ENCODE measurements around the gene CRYBG1. TPM values are rescaled to one million over a fixed set of nuclear protein-coding genes. Genes with fewer than 3 reads are reported as not detected.
"Not testable (repeated sequence)": the region's sequence is repeated elsewhere in the genome, so short reads cannot be mapped to it uniquely, and the experiment has no call there.

CRYBG1 gene
- total RNA-seq, 1 donor from 2014 or later = 2.2 TPM

GRCh38 chr6:106574741-106575458 lies 214.4 kb downstream of the CRYBG1 start:
- peak; percentile 97 for DNase-seq (ENCODE audit: low read depth)

- DNase-seq (ENCODE audit: low read depth) = no peak
These were observed 218.8 kb downstream of the CRYBG1 start for GRCh38 chr6:106579281-106579680.

GRCh38 chr6:106581468-106581867 lies 221.0 kb downstream of the CRYBG1 start:
- peak; percentile 11 for DNase-seq (ENCODE audit: low read depth)

DNA sequence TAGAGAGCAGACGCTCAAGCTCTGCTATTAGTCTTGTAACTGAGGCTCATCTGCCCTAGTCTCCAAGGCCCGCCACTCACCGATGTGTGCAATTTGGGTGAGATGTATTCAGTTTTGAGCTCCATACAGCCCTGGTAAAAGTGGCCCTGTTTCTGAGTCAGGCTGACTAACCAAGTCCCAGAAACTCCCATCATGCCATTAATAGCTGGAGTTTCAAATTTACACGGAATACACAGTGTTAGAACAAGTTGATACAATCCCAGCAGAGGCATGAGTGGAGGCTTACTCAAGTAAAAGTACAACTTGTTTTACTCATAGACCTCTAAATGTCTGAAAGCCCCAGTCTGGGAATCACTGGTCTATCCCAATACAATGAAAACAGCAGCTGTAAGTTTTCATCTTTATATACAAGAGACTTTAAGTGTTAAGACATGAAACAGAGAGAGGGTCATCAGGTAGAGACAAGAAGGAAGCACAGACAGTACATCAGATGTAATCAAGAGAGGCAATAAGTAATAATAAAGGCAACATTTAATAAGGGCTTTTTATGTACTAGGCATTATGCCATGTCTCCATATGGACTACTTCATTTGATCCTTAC lies 226.4 kb downstream of the CRYBG1 start:
- DNase-seq (ENCODE audit: low read depth) = no peak

DNA sequence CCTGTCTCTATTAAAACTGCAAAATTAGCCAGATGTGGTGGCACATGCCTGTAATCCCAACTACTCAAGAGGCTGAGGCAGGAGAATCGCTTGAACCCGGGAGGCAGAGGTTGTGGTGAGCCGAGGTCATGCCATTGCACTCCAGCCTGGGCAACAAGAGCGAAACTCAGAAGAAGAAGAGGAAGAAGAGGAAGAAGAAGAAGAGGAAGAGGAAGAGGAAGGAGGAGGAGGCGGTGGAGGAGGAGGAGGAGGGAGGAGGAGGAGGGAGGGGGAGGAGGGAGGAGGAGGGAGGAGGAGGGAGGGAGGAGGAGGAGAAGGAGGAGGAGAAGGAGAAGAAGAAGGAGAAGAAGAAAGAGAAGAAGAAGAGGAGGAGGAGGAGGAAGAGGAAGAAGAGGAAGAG lies 228.4 kb downstream of the CRYBG1 start:
- DNase-seq (ENCODE audit: low read depth) = not testable (repeated sequence)

- DNase-seq (ENCODE audit: low read depth) = peak; percentile 92
These were observed 230.8 kb downstream of the CRYBG1 start for GRCh38 chr6:106591111-106591825.

DNA sequence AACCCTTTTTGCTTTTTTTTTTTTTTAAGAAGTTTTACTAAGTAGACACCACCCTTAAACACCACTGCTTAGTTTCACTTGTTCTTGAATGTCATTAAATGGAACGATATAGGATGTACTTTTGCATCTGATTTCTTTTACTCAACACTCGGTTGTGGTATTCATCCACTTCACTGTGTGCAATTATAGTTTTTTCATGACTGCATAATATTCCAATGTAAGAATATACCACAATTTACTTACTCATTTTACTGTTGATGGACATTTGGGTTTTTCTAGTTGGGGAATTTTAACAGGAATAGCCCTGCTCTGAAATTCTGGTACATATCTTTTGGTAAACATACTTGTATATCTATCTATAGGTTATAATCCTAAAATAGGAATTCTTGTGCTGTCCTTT lies 238.9 kb downstream of the CRYBG1 start:
- no peak for DNase-seq (ENCODE audit: low read depth)

GRCh38 chr6:106600329-106600728 lies 239.8 kb downstream of the CRYBG1 start:
- DNase-seq (ENCODE audit: low read depth) = no peak

GRCh38 chr6:106608080-106608668 lies 247.7 kb downstream of the CRYBG1 start:
- peak; percentile 78 for DNase-seq (ENCODE audit: low read depth)

DNA sequence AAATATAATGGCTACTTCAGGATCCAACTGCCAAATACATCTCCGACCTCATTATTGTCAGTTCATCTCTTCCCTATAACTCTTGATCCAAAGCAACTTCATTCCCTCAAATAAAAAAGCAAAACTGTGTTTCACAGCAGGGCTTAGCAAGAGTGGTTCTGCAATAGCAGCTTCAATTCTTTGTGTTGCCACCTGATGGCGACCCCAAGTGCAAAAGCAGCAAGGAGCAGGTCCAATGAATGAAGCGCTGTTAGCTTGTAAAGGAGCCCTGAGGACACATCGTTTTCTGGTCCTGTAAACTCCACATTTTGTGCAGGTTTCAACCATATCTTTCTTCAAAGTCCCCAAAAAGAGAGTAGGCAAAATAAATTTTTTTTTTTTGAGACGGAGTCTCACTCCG lies 249.2 kb downstream of the CRYBG1 start:
- peak; percentile 46 for DNase-seq (ENCODE audit: low read depth)

DNA sequence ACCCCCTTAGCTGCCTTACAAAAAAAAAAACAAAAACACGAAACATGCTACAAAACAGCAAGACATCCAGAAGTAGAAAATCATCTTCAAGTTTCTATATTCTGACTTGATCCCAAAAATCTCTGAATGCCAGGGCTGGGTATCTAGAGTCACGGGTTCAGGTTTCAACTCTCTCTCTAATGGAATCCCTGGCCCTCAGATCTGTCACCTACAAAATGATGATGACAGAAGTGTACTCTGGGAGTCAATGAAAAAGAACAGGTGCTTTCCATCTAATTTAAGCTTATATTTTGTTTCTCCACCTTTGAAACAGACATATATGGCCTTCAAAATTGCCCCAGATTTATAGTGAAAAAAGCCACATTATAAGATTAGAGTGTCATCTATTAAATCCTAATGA lies 250.5 kb downstream of the CRYBG1 start:
- DNase-seq (ENCODE audit: low read depth) = no peak

- DNase-seq (ENCODE audit: low read depth) = no peak
These were observed 252.3 kb downstream of the CRYBG1 start for GRCh38 chr6:106612671-106613416.

DNA sequence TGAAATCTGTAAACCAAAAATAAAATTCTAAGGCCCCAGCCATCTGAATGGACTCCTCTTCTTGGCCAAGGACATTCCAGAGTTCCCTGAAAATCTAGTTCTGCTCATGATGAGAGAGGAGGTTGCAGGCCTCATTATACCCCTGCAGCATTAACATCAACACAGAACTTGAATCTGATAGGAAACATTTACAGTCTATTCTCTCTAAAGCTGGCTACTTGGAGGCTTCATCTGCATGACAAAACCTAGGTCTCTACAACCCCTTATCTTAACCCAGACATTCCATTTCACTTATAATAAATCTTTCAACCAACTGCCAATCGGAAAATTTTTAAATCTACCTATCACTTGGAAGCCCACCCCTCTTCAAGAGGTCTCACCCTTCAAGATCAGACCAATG lies 253.1 kb downstream of the CRYBG1 start:
- DNase-seq (ENCODE audit: low read depth) = no peak

DNA sequence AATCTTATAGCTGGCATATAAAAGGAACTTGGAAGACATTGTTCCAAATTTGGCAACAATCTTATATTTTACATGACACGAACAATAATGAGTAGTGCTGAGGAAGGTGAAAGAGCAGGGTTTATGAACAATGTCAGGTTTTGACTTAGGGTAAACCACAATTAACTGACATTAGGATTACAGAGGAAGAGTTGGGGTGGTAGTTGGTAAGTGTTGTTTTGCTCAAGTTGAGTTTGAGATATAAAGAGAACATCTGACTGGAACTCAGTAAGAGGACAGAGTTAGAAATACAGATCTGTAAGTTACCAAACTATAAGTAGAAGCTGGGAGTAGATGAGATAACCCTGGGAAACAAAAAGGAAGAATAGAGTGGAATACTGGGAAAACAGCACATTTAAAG lies 253.6 kb downstream of the CRYBG1 start:
- DNase-seq (ENCODE audit: low read depth) = no peak

- no peak for DNase-seq (ENCODE audit: low read depth)
These were observed 254.2 kb downstream of the CRYBG1 start for GRCh38 chr6:106614592-106615257.

- DNase-seq (ENCODE audit: low read depth) = no peak
These were observed 256.8 kb downstream of the CRYBG1 start for GRCh38 chr6:106617302-106617701.

DNA sequence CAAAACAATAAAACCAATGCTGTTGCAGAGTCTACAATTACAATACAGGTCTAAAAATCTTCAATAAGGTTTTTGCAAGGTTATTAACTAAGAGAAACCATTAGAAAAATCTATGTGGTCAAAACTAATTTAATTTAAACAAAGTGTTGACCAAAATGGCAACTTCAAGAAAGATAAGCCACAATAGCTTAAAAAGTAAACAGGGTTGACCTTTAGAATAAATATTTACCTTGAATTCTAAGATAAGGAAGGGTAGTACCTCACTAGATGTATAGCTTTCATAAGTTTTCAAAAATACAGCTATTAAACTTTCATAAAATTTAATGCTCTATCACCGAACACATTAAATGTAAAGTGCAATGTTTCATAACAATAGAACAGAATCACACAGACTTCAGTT lies 257.3 kb downstream of the CRYBG1 start:
- DNase-seq (ENCODE audit: low read depth) = no peak

DNA sequence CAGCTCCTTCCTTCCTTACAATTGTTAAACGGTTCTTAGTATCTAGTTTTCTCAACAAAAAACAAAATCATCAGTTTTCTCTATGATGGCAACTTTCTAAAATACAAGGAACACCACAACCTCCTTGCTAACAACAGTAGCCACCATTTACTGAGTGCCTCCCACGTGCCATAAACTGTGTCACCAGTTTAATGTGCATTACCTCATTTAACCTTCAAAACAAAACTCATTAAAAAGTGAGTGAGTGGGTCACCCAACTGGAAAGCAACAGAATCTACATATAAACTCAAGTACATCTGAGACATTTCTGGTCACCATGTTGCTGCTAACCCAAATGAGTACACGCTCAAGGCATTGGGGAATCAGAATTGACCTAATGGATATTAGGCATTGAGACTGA lies 257.8 kb downstream of the CRYBG1 start:
- no peak for DNase-seq (ENCODE audit: low read depth)

DNA sequence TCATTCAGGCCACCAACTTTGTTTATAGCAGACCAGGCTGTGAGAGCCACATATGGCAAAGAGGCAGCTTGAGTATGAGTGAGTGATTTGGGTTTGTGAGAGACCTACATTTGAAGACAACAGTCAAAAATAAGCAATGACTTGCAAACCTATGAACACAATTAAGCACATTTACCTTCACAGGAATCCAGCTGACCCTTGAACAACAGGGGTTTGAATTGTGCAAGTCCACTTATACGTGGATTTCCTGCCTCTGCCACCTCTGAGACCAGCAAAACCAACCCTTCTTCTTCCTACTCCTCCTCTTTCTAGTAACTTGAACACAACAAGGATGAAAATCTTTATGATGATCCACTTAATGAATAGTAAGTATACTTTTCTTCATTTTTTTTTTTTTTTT lies 258.7 kb downstream of the CRYBG1 start:
- no peak for DNase-seq (ENCODE audit: low read depth)

- peak; percentile 11 for DNase-seq (ENCODE audit: low read depth)
These were observed 260.6 kb downstream of the CRYBG1 start for GRCh38 chr6:106620931-106621672.

All from myocyte (in vitro differentiated cells).